ENCODE measurements around the gene RAD50.
A peak's percentile ranks its signal among the peaks of the same experiment; 100 is the strongest.
"Not testable (repeated sequence)": the region's sequence is repeated elsewhere in the genome, so short reads cannot be mapped to it uniquely, and the experiment has no call there.

RAD50 gene

GRCh38 chr5:132557478-132558172 lies 848 bp downstream of the RAD50 start:
- DNase-seq (ENCODE audit: low read depth) = peak; percentile 10

- DNase-seq (ENCODE audit: low read depth) = no peak
These were observed 2.7 kb downstream of the RAD50 start for GRCh38 chr5:132559383-132560060.

- no peak for DNase-seq (ENCODE audit: low read depth)
These were observed 4.8 kb downstream of the RAD50 start for GRCh38 chr5:132561601-132562000.

GRCh38 chr5:132564555-132564954 lies 7.8 kb downstream of the RAD50 start:
- not testable (repeated sequence) for DNase-seq (ENCODE audit: low read depth)

GRCh38 chr5:132566657-132567056 lies 9.9 kb downstream of the RAD50 start:
- no peak for DNase-seq (ENCODE audit: low read depth)

- DNase-seq (ENCODE audit: low read depth) = no peak
These were observed 19.3 kb downstream of the RAD50 start for GRCh38 chr5:132576123-132576522.

GRCh38 chr5:132584560-132584959 lies 27.8 kb downstream of the RAD50 start:
- DNase-seq (ENCODE audit: low read depth) = not testable (repeated sequence)

GRCh38 chr5:132586063-132586462 lies 29.3 kb downstream of the RAD50 start:
- DNase-seq (ENCODE audit: low read depth) = no peak

- DNase-seq (ENCODE audit: low read depth) = no peak
These were observed 32.7 kb downstream of the RAD50 start for GRCh38 chr5:132589467-132589866.

- DNase-seq (ENCODE audit: low read depth) = no peak
These were observed 34.4 kb downstream of the RAD50 start for GRCh38 chr5:132591145-132591544.

GRCh38 chr5:132592521-132592920 lies 35.7 kb downstream of the RAD50 start:
- DNase-seq (ENCODE audit: low read depth) = no peak

- no peak for DNase-seq (ENCODE audit: low read depth)
These were observed 37.4 kb downstream of the RAD50 start for GRCh38 chr5:132594170-132594569.

- DNase-seq (ENCODE audit: low read depth) = no peak
These were observed 38.8 kb downstream of the RAD50 start for GRCh38 chr5:132595624-132596023.

- DNase-seq (ENCODE audit: low read depth) = no peak
These were observed 44.4 kb downstream of the RAD50 start for GRCh38 chr5:132601071-132601728.

GRCh38 chr5:132607095-132607494 lies 50.3 kb downstream of the RAD50 start:
- DNase-seq (ENCODE audit: low read depth) = no peak

GRCh38 chr5:132608107-132608506 lies 51.3 kb downstream of the RAD50 start:
- DNase-seq (ENCODE audit: low read depth) = no peak

GRCh38 chr5:132611965-132612364 lies 55.2 kb downstream of the RAD50 start:
- DNase-seq (ENCODE audit: low read depth) = no peak

GRCh38 chr5:132612846-132613245 lies 56.1 kb downstream of the RAD50 start:
- DNase-seq (ENCODE audit: low read depth) = no peak

GRCh38 chr5:132621699-132622098 lies 64.9 kb downstream of the RAD50 start:
- no peak for DNase-seq (ENCODE audit: low read depth)

GRCh38 chr5:132622608-132623007 lies 65.8 kb downstream of the RAD50 start:
- DNase-seq (ENCODE audit: low read depth) = no peak

- DNase-seq (ENCODE audit: low read depth) = no peak
These were observed 70.7 kb downstream of the RAD50 start for GRCh38 chr5:132627470-132627869.

- DNase-seq (ENCODE audit: low read depth) = no peak
These were observed 72.0 kb downstream of the RAD50 start for GRCh38 chr5:132628814-132629213.

- no peak for DNase-seq (ENCODE audit: low read depth)
These were observed 72.6 kb downstream of the RAD50 start for GRCh38 chr5:132629230-132629944.
